SK-N-SH treated with all-trans-retinoic acid at 6 μM for 48 hours (cell line): ENCODE measurements around the gene IKZF2.

Source experiments
- CSRNP3 ChIP-seq: fragments of 250-450 bp; sonication (Bioruptor Pico); IDR thresholded peaks from 2 replicates; pipeline ENCODE4 v1.5.1; 2021; ENCODE audit warnings: mild to moderate bottlenecking, moderate library complexity
- PATZ1 ChIP-seq: fragments of 250-450 bp; sonication (Bioruptor Pico); IDR thresholded peaks from 2 replicates; pipeline ENCODE4 v1.8.0; 2020; ENCODE audit warnings: mild to moderate bottlenecking, moderate library complexity, borderline replicate concordance
- POU6F1 ChIP-seq: fragments of 250-450 bp; sonication (Bioruptor Pico); IDR thresholded peaks from 2 replicates; pipeline ENCODE4 v1.8.0; 2021; ENCODE audit warnings: low read depth, mild to moderate bottlenecking, moderate library complexity, borderline replicate concordance
- RARB ChIP-seq: fragments of 250-450 bp; sonication (Bioruptor Pico); IDR thresholded peaks from 2 replicates; pipeline ENCODE4 v1.8.0; 2021; ENCODE audit warnings: mild to moderate bottlenecking, moderate library complexity
- SNAI2 ChIP-seq: fragments of 250-450 bp; sonication (Bioruptor Pico); IDR thresholded peaks from 2 replicates; pipeline ENCODE4 v1.5.0; 2020; ENCODE audit warnings: mild to moderate bottlenecking, moderate library complexity
- TSHZ2 ChIP-seq: fragments of 250-450 bp; sonication (Bioruptor Pico); IDR thresholded peaks from 2 replicates; pipeline ENCODE4 v1.5.0; 2020; ENCODE audit warnings: mild to moderate bottlenecking, moderate library complexity

- no peak for TF ChIP-seq POU6F1 (CRISPR knock-in tag)
- TF ChIP-seq CSRNP3 (CRISPR knock-in tag): no peak
- no peak for TF ChIP-seq PATZ1
- no peak for TF ChIP-seq RARB (CRISPR knock-in tag)
- no peak for TF ChIP-seq SNAI2 (CRISPR knock-in tag)
- TF ChIP-seq TSHZ2 (CRISPR knock-in tag): no peak
These were observed 37.1 kb upstream of the IKZF2 start for GRCh38 chr2:213188533-213188867.
